ENCODE data around the gene GALNT9. TPM values are rescaled to one million over a fixed set of nuclear protein-coding genes. Genes with fewer than 3 reads are reported as not detected.

The GALNT9 gene
- total and polyA plus RNA-seq, 5 donors from 2014 or later: 0.37 to 0.69 (median 0.64) TPM; not detected in 2

DNA sequence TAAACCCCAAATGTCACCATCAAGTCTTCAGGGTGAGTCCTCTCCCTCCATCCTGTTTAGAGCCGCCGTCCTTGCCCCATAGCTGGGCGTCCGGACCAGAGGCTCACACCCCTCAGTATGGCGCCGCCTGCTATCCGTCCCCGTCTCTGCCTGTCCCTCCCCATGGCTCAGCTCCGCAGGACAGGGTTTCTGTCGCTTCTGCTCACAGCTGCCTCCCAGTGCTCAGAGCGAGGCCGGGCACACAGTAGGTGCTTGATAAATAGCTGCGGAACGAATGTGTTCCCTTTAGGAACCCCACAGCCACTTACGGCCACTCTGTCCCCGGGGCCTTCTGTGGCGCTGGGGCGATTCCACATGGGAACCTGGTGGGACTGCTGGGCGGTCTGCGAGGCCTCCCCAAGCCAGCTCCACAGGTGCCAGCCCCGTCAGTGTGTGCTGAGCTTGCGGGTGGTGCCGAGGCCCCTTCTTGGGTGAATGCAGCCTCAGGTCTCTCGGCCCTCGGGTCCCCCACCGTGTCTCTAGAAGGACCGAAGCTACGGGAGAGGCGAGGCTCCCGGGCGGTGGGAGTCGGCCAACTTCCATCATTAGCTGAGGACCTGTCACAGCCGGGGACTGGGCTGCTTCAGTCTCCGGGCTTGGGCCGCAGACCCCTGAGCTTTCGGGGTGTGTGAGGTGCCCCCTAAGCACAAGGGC is 122.2 kb downstream of the GALNT9 start:
- Mint-ChIP-seq H3K27ac (peak overlapping the region in 1 of 3 donors; percentile 26), H3K9me3 (peaks cover 0 to 4% (median 0%) of the 10 kb centered on the region in 7 donors), H3K4me1 (peaks cover 0 to 11% (median 0%) of the 10 kb centered on the region in 4 donors), H3K27me3 (peaks cover 27% of the 10 kb centered on the region), H3K36me3 (no peaks in the 10 kb centered on the region), H3K4me3 (peak overlapping the region in 1 of 4 donors; percentile 63)
- DNase-seq (no peak), ATAC-seq (ENCODE audit: low read depth in 2 of 2) (no peak)
- Histone ChIP-seq H3K4me1 (ENCODE audit: control insufficient read depth, insufficient read depth, low read length, poor library complexity, severe bottlenecking) (peaks cover 2% of the 10 kb centered on the region), H3K27me3 (ENCODE audit: control insufficient read depth, insufficient read depth, low read length) (no peaks in the 10 kb centered on the region), H3K4me3 (ENCODE audit: low read depth, low read length) (no peak overlapping the region), H3K27ac (ENCODE audit: insufficient read depth, low read length, poor library complexity, severe bottlenecking) (no peak overlapping the region), H3K9me3 (ENCODE audit: control insufficient read depth in 2 of 2, low read length in 2 of 2) (no peaks in the 10 kb centered on the region), H3K36me3 (ENCODE audit: control insufficient read depth, insufficient read depth, low read length) (no peaks in the 10 kb centered on the region)

DNA sequence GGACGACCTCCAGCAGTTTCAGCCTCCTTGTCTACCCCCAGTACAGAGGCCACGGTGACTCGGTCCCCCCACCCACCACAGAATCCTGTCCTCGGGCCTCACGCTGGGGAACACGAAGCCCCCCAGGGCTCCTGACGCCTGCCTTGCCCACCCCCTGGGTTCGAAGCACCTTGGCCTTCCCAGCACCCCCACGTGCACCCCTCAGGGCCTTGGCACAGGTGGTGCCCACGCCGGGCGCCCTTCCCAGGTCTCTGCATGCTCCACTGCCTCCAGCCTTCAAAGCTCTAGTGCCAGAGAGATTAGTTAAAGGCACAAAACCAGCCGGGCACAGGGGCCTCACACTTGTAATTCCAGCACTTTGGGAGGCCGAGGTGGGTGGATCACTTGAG is 123.3 kb downstream of the GALNT9 start:
- Mint-ChIP-seq H3K9me3 (peaks cover 0 to under 1% (median 0%) of the 10 kb centered on the region in 7 donors), H3K4me1 (peaks cover 0 to 11% (median 0%) of the 10 kb centered on the region in 4 donors), H3K36me3 (no peaks in the 10 kb centered on the region), H3K4me3 (peak overlapping the region in 1 of 4 donors; percentile 35), H3K27me3 (peaks cover 27% of the 10 kb centered on the region), H3K27ac (no peak overlapping the region)
- Histone ChIP-seq H3K27me3 (ENCODE audit: control insufficient read depth, insufficient read depth, low read length) (no peaks in the 10 kb centered on the region), H3K4me3 (ENCODE audit: low read depth, low read length) (no peak overlapping the region), H3K36me3 (ENCODE audit: control insufficient read depth, insufficient read depth, low read length) (no peaks in the 10 kb centered on the region), H3K27ac (ENCODE audit: insufficient read depth, low read length, poor library complexity, severe bottlenecking) (no peak overlapping the region), H3K4me1 (ENCODE audit: control insufficient read depth, insufficient read depth, low read length, poor library complexity, severe bottlenecking) (peaks cover 2% of the 10 kb centered on the region), H3K9me3 (ENCODE audit: control insufficient read depth in 2 of 2, low read length in 2 of 2) (no peaks in the 10 kb centered on the region)
- no peak for ATAC-seq (ENCODE audit: low read depth in 2 of 2)
- DNase-seq: no peak

DNA sequence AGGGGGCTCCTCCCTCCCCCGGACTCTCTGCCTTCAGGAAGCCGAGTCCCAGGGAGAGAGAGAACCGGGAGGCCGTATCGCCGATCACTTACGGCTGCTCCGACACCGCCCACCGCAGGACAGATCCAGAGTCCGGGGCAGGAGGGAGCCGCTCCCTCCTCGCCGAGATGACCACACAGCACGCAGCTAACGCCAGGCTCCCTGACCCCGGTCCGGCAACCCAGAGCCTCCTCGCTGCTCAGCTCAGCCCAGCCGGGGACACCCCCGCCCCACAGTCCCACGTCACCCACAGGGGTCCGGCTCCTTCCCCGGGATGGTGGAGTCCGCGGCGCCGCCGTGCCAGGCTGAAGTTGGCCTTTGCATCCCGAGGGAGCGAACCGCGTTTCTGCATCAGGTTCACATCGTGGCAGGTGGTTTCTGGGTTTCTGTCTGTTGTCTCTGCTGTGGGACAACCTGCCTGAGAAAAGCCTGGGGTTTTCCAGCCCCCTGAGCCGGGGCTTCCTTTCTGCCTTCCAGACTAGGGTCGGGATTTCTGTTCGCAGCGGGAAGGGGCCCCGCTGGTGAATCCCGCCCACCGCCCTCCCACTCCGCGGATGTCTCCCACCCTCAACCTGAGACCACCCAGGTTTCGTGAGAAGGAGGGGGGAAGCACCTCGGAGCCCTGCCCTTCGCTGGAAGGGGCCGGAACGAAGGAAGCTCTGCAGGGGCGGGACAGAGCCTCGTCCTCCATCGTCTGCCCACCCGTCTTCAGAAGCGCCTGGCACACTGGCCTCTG is 123.9 kb downstream of the GALNT9 start:
- H3K27me3 ChIP-seq (ENCODE audit: control insufficient read depth, insufficient read depth, low read length): no peaks in the 10 kb centered on the region
- DNase-seq (no peak), ATAC-seq (ENCODE audit: low read depth in 2 of 2) (no peak)
- H3K9me3 ChIP-seq (ENCODE audit: control insufficient read depth in 2 of 2, low read length in 2 of 2): no peaks in the 10 kb centered on the region
- H3K4me1 ChIP-seq (ENCODE audit: control insufficient read depth, insufficient read depth, low read length, poor library complexity, severe bottlenecking): peaks cover 2% of the 10 kb centered on the region
- H3K36me3 ChIP-seq (ENCODE audit: control insufficient read depth, insufficient read depth, low read length): no peaks in the 10 kb centered on the region
- no peak overlapping the region for H3K27ac ChIP-seq (ENCODE audit: insufficient read depth, low read length, poor library complexity, severe bottlenecking)
- no peak overlapping the region for H3K4me3 ChIP-seq (ENCODE audit: low read depth, low read length)
- H3K36me3 Mint-ChIP-seq: no peaks in the 10 kb centered on the region
- H3K27ac Mint-ChIP-seq: no peak overlapping the region
- no peaks in the 10 kb centered on the region for H3K9me3 Mint-ChIP-seq
- peaks cover 0 to 11% (median 0%) of the 10 kb centered on the region in 4 donors for H3K4me1 Mint-ChIP-seq
- H3K4me3 Mint-ChIP-seq: peak overlapping the region in 2 of 4 donors; percentile 22 to 35
- peaks cover 27% of the 10 kb centered on the region for H3K27me3 Mint-ChIP-seq

DNA sequence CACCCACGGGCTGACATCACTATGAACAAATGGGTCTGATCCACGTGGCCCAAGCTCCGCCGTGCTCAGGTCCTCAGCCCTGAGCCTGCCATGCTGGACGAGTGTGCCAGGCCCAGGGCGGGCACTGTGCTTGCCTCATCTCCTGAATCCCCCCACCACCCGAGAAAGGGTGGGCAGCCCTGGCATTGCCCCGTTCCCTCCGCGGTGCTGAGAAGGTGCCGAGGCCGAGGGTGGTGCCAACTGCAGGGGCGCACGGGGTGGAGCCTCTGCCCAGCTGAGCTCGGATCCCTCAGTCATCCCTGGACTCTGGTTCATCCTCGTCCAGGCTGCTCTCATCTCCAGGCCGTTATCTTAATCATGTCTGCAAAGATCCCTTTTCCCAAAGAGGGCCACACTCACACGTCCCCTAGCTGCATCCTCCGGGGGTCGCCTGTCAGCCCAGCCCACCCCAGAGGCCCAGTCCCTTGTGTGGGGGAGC is 124.6 kb downstream of the GALNT9 start:
- Mint-ChIP-seq H3K27ac (no peak overlapping the region), H3K4me3 (no peak overlapping the region), H3K9me3 (no peaks in the 10 kb centered on the region), H3K27me3 (peaks cover 27% of the 10 kb centered on the region), H3K4me1 (peaks cover 0 to 11% (median 0%) of the 10 kb centered on the region in 4 donors), H3K36me3 (no peaks in the 10 kb centered on the region)
- peaks cover 2% of the 10 kb centered on the region for H3K4me1 ChIP-seq (ENCODE audit: control insufficient read depth, insufficient read depth, low read length, poor library complexity, severe bottlenecking)
- DNase-seq: no peak
- H3K36me3 ChIP-seq (ENCODE audit: control insufficient read depth, insufficient read depth, low read length): no peaks in the 10 kb centered on the region
- H3K27me3 ChIP-seq (ENCODE audit: control insufficient read depth, insufficient read depth, low read length): no peaks in the 10 kb centered on the region
- no peak overlapping the region for H3K4me3 ChIP-seq (ENCODE audit: low read depth, low read length)
- no peak for ATAC-seq (ENCODE audit: low read depth in 2 of 2)
- H3K27ac ChIP-seq (ENCODE audit: insufficient read depth, low read length, poor library complexity, severe bottlenecking): no peak overlapping the region
- no peaks in the 10 kb centered on the region for H3K9me3 ChIP-seq (ENCODE audit: control insufficient read depth in 2 of 2, low read length in 2 of 2)

DNA sequence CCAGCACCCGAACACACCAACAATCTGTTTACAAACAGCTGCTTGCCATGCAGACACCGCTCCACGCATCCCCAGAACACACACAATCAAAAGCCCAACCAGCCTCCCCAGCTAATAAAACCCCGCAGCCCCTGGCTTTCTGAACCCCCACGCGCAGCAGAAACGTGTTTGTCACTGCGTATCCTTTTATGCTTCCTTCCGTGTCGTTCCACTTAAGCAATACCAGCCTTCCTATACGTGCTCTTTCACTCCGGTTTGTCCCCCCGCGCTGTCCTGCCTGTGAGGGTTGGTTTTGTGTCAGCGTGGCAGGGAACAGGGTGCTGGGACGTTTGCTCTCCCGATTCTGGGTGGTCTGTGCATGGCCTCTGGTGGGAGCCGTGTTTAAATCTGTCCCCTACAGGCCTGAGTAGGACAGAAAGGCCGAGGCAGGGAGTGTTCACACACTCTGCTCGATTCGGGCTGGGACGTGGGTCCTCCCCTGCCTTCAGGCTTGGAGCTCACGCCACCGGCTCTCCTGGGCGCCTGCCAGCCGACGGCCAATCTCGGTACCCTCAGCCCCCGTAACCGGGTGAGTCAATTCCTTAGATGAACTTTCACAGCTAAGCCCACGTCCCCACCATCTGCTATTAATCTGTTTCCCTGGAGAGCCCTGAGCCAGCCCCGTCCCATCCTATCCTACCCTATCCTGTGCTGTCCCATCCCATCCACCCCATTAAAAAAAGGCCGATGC is 125.2 kb downstream of the GALNT9 start:
- Histone ChIP-seq H3K36me3 (ENCODE audit: control insufficient read depth, insufficient read depth, low read length) (no peaks in the 10 kb centered on the region), H3K4me3 (ENCODE audit: low read depth, low read length) (no peak overlapping the region), H3K4me1 (ENCODE audit: control insufficient read depth, insufficient read depth, low read length, poor library complexity, severe bottlenecking) (peaks cover 2% of the 10 kb centered on the region), H3K27ac (ENCODE audit: insufficient read depth, low read length, poor library complexity, severe bottlenecking) (no peak overlapping the region), H3K27me3 (ENCODE audit: control insufficient read depth, insufficient read depth, low read length) (no peaks in the 10 kb centered on the region), H3K9me3 (ENCODE audit: control insufficient read depth in 2 of 2, low read length in 2 of 2) (no peaks in the 10 kb centered on the region)
- H3K4me1 Mint-ChIP-seq: peaks cover 0 to 11% (median 0%) of the 10 kb centered on the region in 4 donors
- H3K27me3 Mint-ChIP-seq: peaks cover 31% of the 10 kb centered on the region
- DNase-seq: no peak
- H3K9me3 Mint-ChIP-seq: no peaks in the 10 kb centered on the region
- H3K27ac Mint-ChIP-seq: no peak overlapping the region
- H3K4me3 Mint-ChIP-seq: no peak overlapping the region
- ATAC-seq (ENCODE audit: low read depth in 2 of 2): no peak
- H3K36me3 Mint-ChIP-seq: no peaks in the 10 kb centered on the region

DNA sequence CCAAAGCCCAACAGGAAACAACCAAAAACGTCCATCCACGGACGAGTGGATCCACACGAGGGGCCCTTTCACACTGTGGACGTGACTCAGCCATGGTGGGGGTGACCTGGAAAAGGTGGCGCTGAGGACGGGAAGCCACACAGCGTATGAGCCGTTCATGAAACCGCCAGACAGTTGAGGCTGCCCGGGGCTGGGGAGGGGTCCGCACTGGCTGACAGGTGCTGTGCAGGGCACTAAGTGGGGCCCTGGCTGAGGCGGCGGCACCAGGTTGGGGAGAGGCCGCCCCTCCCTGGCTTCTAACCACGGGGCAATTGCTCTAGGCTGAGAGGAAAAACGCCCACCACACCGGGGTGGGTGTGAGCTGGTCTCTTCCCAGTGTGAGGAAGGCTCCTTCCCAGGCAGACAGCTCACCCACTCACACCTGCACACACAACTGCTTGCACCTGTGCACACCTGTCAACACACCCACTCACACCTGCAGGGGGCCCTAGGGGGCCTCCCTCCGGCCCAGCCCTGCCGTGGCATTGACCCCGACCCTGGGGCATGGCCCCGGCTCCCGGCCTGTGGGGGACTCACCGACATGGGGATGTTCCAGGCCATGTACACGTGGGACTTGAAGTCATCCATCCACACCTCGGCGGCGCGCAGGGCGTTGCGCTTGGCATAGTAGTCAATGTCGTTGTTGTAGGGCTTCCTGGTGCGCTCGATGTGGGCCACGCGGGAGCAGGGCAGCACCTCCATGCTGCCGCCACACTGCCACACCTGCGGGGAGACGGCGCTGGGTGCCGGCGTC is 126.3 kb downstream of the GALNT9 start:
- DNase-seq: no peak
- H3K4me1 Mint-ChIP-seq: peaks cover 0 to 11% (median 0%) of the 10 kb centered on the region in 4 donors
- no peak overlapping the region for H3K4me3 Mint-ChIP-seq
- Histone ChIP-seq H3K9me3 (ENCODE audit: control insufficient read depth in 2 of 2, low read length in 2 of 2) (no peaks in the 10 kb centered on the region), H3K36me3 (ENCODE audit: control insufficient read depth, insufficient read depth, low read length) (no peaks in the 10 kb centered on the region), H3K27ac (ENCODE audit: insufficient read depth, low read length, poor library complexity, severe bottlenecking) (no peak overlapping the region), H3K4me3 (ENCODE audit: low read depth, low read length) (no peak overlapping the region), H3K4me1 (ENCODE audit: control insufficient read depth, insufficient read depth, low read length, poor library complexity, severe bottlenecking) (peaks cover 2% of the 10 kb centered on the region), H3K27me3 (ENCODE audit: control insufficient read depth, insufficient read depth, low read length) (no peaks in the 10 kb centered on the region)
- no peak for ATAC-seq (ENCODE audit: low read depth in 2 of 2)
- H3K27ac Mint-ChIP-seq: no peak overlapping the region
- H3K9me3 Mint-ChIP-seq: no peaks in the 10 kb centered on the region
- H3K36me3 Mint-ChIP-seq: no peaks in the 10 kb centered on the region
- peaks cover 31% of the 10 kb centered on the region for H3K27me3 Mint-ChIP-seq
